ENCODE data around the gene CTNNA3. TPM values are rescaled to one million over a fixed set of nuclear protein-coding genes. Genes with fewer than 3 reads are reported as not detected.

Gene CTNNA3
- total and polyA plus RNA-seq, 2 donors (not counting 3 experiments of a cell fraction or from before 2014, with no cell fraction given), result not detected

DNA sequence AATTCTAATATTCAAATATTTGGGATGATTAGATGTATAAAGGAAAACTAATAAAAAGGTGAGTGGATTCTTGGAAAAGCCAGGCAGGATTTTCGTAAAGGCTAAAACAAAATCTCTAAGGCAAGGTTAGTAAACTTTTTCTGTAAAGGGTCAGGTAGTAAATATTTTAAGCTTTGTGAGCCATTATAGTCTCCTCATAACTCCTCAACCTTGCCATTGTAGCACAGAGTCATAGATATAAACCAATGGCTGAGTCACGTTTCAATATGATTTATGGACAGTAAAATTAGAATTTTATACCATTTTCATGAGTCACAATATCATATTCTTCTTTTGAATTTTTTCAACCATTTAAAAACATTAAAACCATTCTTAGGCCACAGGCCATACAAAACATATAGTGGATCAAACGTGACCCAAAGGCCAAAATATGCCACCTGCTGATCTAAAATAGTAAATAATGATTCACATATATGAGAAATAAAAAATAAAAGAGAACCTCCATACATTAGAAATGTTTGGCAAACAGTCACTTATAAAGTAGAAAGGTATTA, 1422.0 kb downstream of the CTNNA3 start:
- ChIA-PET POLR2A (no interaction called here), CTCF (no interaction called here)
- FAIRE-seq (no peak), DNase-seq (ENCODE audit: low read depth, low spot score) (no peak)
- no peaks in the 10 kb centered on the region for H3K9me3 ChIP-seq (replicated peaks; ENCODE audit: control insufficient read depth, insufficient read depth, low read length)
- intact Hi-C loops (cut with micrococcal nuclease), result no loop called here
- no peak overlapping the region for H3K4me3 ChIP-seq (replicated peaks in 1 of 3; ENCODE audit: insufficient read depth in 1 of 3, low read depth in 1 of 3, low read length in 3 of 3)
- no peaks in the 10 kb centered on the region for H3K36me3 ChIP-seq (ENCODE audit: control insufficient read depth in 2 of 2, extremely low read depth in 1 of 2, insufficient read depth in 2 of 2, low read length in 2 of 2)
- H4K20me1 ChIP-seq (replicated peaks; ENCODE audit: control insufficient read depth, extremely low read depth, insufficient read depth, low read length), result no peaks in the 10 kb centered on the region
- H3K9ac ChIP-seq (replicated peaks; ENCODE audit: extremely low read depth, insufficient read depth, low read length), result no peak overlapping the region
- no peak for TF ChIP-seq POLR2A (IDR thresholded peaks at IDR 0.05; ENCODE audit: low read depth, low read length)
- TF ChIP-seq, protein P1, sequence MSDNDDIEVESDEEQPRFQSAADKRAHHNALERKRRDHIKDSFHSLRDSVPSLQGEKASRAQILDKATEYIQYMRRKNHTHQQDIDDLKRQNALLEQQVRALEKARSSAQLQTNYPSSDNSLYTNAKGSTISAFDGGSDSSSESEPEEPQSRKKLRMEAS (IDR thresholded peaks at IDR 0.05; ENCODE audit: insufficient read depth, insufficient read length), result no peak
- no peak for TF ChIP-seq FOS (IDR thresholded peaks at IDR 0.05; ENCODE audit: borderline replicate concordance, insufficient read depth, low read length)
- TF ChIP-seq GATA2 (IDR thresholded peaks at IDR 0.05; ENCODE audit: insufficient read depth, insufficient read length, low read depth, low read length), result no peak
- no peak for TF ChIP-seq POLR2AphosphoS5 (IDR thresholded peaks at IDR 0.05; ENCODE audit: insufficient read depth, low read depth, low read length)
- TF ChIP-seq MYC (IDR thresholded peaks at IDR 0.05; ENCODE audit: low read depth, low read length), result no peak
- no peak for TF ChIP-seq JUN (IDR thresholded peaks at IDR 0.05; ENCODE audit: borderline replicate concordance, insufficient read depth, insufficient read length, low read depth)
- TF ChIP-seq, protein P2, sequence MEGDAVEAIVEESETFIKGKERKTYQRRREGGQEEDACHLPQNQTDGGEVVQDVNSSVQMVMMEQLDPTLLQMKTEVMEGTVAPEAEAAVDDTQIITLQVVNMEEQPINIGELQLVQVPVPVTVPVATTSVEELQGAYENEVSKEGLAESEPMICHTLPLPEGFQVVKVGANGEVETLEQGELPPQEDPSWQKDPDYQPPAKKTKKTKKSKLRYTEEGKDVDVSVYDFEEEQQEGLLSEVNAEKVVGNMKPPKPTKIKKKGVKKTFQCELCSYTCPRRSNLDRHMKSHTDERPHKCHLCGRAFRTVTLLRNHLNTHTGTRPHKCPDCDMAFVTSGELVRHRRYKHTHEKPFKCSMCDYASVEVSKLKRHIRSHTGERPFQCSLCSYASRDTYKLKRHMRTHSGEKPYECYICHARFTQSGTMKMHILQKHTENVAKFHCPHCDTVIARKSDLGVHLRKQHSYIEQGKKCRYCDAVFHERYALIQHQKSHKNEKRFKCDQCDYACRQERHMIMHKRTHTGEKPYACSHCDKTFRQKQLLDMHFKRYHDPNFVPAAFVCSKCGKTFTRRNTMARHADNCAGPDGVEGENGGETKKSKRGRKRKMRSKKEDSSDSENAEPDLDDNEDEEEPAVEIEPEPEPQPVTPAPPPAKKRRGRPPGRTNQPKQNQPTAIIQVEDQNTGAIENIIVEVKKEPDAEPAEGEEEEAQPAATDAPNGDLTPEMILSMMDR (IDR thresholded peaks at IDR 0.05; ENCODE audit: extremely low read depth in 1 of 2, insufficient read depth in 1 of 2, low read depth in 1 of 2, low read length in 2 of 2), result no peak
- TF ChIP-seq EZH2 (IDR thresholded peaks at IDR 0.05; ENCODE audit: borderline replicate concordance, low read depth, low read length, severe bottlenecking), result no peak
- no peak overlapping the region for H3K4me2 ChIP-seq (ENCODE audit: insufficient read depth, low read length)
- no peaks in the 10 kb centered on the region for H3K4me1 ChIP-seq (ENCODE audit: control insufficient read depth, extremely low read depth, insufficient read depth, low read length)
- H2AFZ ChIP-seq (ENCODE audit: low read depth, low read length), result no peak overlapping the region
- no TSS peak for BruUV-seq (replicated peaks)
- dilution Hi-C loops (cut with MboI; ENCODE audit: extremely low pct_ligation_motif_present, low sequenced_read_pairs), result no loop called here
- no peaks in the 10 kb centered on the region for H3K79me2 ChIP-seq (ENCODE audit: control insufficient read depth, insufficient read depth, low read length)
- H3K9me1 ChIP-seq (replicated peaks; ENCODE audit: control insufficient read depth, extremely low read depth, insufficient read depth, low read length), result no peaks in the 10 kb centered on the region
- H3K27ac ChIP-seq (ENCODE audit: insufficient read depth, low read depth, low read length), result no peak overlapping the region
- no peaks in the 10 kb centered on the region for H3K27me3 ChIP-seq (ENCODE audit: control insufficient read depth in 2 of 2, insufficient read depth in 2 of 2, low read length in 2 of 2)
